Measurements from ENCODE around the gene RASL11B.
"Not testable (repeated sequence)": the region's sequence is repeated elsewhere in the genome, so short reads cannot be mapped to it uniquely, and the experiment has no call there.

Gene RASL11B

GRCh38 chr4:52833941-52834525 lies 28.1 kb upstream of the RASL11B start:
- TF ChIP-seq SPI1 (IDR thresholded peaks at IDR 0.05; ENCODE audit: low read depth, low read length), result no peak
- TF ChIP-seq POLR2A (IDR thresholded peaks at IDR 0.05; ENCODE audit: low read depth, low read length), result no peak
- TF ChIP-seq TAF1 (IDR thresholded peaks at IDR 0.05; ENCODE audit: low read depth, low read length), result no peak
- no peak for TF ChIP-seq POU2F2 (IDR thresholded peaks at IDR 0.05; ENCODE audit: low read depth, low read length)
- no peak for TF ChIP-seq PAX5 (IDR thresholded peaks at IDR 0.05; ENCODE audit: insufficient read depth, low read length, severe bottlenecking)
- TF ChIP-seq POLR2AphosphoS5 (IDR thresholded peaks at IDR 0.05; ENCODE audit: low read depth, low read length), result no peak
- no peak for FAIRE-seq

GRCh38 chr4:52834641-52835456 lies 27.3 kb upstream of the RASL11B start:
- DNase-seq (ENCODE audit: insufficient read length, low spot score); FAIRE-seq: not testable (repeated sequence)

More at GRCh38 chr4:52833941-52834525, 28.1 kb upstream of the RASL11B start:
- DNase-seq (ENCODE audit: insufficient read length, low spot score), result no peak

- no peak for FAIRE-seq
- no peak for TF ChIP-seq POU2F2 (IDR thresholded peaks at IDR 0.05; ENCODE audit: low read depth, low read length)
- no peak for TF ChIP-seq TAF1 (IDR thresholded peaks at IDR 0.05; ENCODE audit: low read depth, low read length)
- TF ChIP-seq POLR2A (IDR thresholded peaks at IDR 0.05; ENCODE audit: low read depth, low read length), result no peak
- no peak for TF ChIP-seq POLR2AphosphoS5 (IDR thresholded peaks at IDR 0.05; ENCODE audit: low read depth, low read length)
- no peak for TF ChIP-seq SPI1 (IDR thresholded peaks at IDR 0.05; ENCODE audit: low read depth, low read length)
- TF ChIP-seq PAX5 (IDR thresholded peaks at IDR 0.05; ENCODE audit: insufficient read depth, low read length, severe bottlenecking), result no peak
Observed at GRCh38 chr4:52836120-52836519, 26.0 kb upstream of the RASL11B start.

GRCh38 chr4:52836678-52837077 lies 25.4 kb upstream of the RASL11B start:
- TF ChIP-seq PAX5 (IDR thresholded peaks at IDR 0.05; ENCODE audit: insufficient read depth, low read length, severe bottlenecking) (no peak), POU2F2 (IDR thresholded peaks at IDR 0.05; ENCODE audit: low read depth, low read length) (no peak), POLR2A (IDR thresholded peaks at IDR 0.05; ENCODE audit: low read depth, low read length) (no peak), POLR2AphosphoS5 (IDR thresholded peaks at IDR 0.05; ENCODE audit: low read depth, low read length) (no peak), TAF1 (IDR thresholded peaks at IDR 0.05; ENCODE audit: low read depth, low read length) (no peak), SPI1 (IDR thresholded peaks at IDR 0.05; ENCODE audit: low read depth, low read length) (no peak)
- FAIRE-seq (no peak), DNase-seq (ENCODE audit: insufficient read length, low spot score) (no peak)

More at GRCh38 chr4:52836120-52836519, 26.0 kb upstream of the RASL11B start:
- no peak for DNase-seq (ENCODE audit: insufficient read length, low spot score)

DNA sequence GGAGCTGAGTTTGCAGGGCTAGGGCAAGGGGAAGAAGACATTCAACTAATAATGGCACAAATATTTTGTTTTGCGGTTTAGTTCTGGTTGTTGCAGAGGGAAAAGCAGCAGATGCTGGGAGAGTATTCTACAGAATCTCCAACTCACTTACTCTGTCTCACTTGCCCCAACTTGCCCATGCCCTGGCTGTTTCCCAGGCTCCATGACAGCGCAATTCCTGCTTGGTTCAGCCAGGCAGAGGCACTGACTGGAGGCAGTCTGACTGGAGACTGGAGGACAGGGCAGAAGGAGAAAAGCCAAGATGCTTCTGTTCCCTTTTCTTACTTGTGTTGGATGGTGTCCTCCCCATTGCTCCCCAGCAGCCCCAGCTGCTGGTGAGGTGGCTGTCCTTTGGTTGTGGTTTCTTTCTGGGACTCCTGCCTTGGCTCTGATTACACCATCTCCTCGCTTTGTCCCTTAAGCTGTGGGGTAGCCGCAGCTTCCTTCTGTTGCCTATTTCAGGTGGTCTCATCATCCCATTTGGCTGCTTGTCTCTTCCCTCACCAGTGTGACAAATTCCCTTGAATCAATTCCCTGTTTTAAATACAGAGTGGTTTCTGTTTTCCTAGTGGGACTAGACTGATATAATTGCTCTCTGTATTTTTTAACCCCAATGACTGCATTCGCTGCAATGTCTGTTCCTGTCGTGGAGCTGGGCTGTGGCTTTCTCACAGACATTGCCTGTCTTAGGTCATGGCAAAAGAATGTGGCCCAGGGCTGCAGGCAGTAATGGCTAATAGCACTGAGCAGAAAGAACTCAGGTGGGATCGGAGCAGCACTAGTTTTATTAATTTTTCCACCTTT lies 24.2 kb upstream of the RASL11B start:
- FAIRE-seq (no peak), DNase-seq (ENCODE audit: insufficient read length, low spot score) (no peak)
- no peak for TF ChIP-seq POLR2AphosphoS5 (IDR thresholded peaks at IDR 0.05; ENCODE audit: low read depth, low read length)
- TF ChIP-seq PAX5 (IDR thresholded peaks at IDR 0.05; ENCODE audit: insufficient read depth, low read length, severe bottlenecking), result no peak
- TF ChIP-seq POU2F2 (IDR thresholded peaks at IDR 0.05; ENCODE audit: low read depth, low read length), result no peak
- TF ChIP-seq SPI1 (IDR thresholded peaks at IDR 0.05; ENCODE audit: low read depth, low read length), result no peak
- no peak for TF ChIP-seq POLR2A (IDR thresholded peaks at IDR 0.05; ENCODE audit: low read depth, low read length)
- TF ChIP-seq TAF1 (IDR thresholded peaks at IDR 0.05; ENCODE audit: low read depth, low read length), result no peak

- TF ChIP-seq POLR2AphosphoS5 (IDR thresholded peaks at IDR 0.05; ENCODE audit: low read depth, low read length) (no peak), PAX5 (IDR thresholded peaks at IDR 0.05; ENCODE audit: insufficient read depth, low read length, severe bottlenecking) (no peak), SPI1 (IDR thresholded peaks at IDR 0.05; ENCODE audit: low read depth, low read length) (no peak), POU2F2 (IDR thresholded peaks at IDR 0.05; ENCODE audit: low read depth, low read length) (no peak), POLR2A (IDR thresholded peaks at IDR 0.05; ENCODE audit: low read depth, low read length) (no peak), TAF1 (IDR thresholded peaks at IDR 0.05; ENCODE audit: low read depth, low read length) (no peak)
- FAIRE-seq (no peak), DNase-seq (ENCODE audit: insufficient read length, low spot score) (no peak)
Observed at GRCh38 chr4:52838729-52839586, 23.2 kb upstream of the RASL11B start.

GRCh38 chr4:52840531-52841370 lies 21.4 kb upstream of the RASL11B start:
- no peak for TF ChIP-seq POLR2AphosphoS5 (IDR thresholded peaks at IDR 0.05; ENCODE audit: low read depth, low read length)
- no peak for TF ChIP-seq TAF1 (IDR thresholded peaks at IDR 0.05; ENCODE audit: low read depth, low read length)
- no peak for TF ChIP-seq POLR2A (IDR thresholded peaks at IDR 0.05; ENCODE audit: low read depth, low read length)
- no peak for TF ChIP-seq PAX5 (IDR thresholded peaks at IDR 0.05; ENCODE audit: insufficient read depth, low read length, severe bottlenecking)
- no peak for TF ChIP-seq POU2F2 (IDR thresholded peaks at IDR 0.05; ENCODE audit: low read depth, low read length)
- TF ChIP-seq SPI1 (IDR thresholded peaks at IDR 0.05; ENCODE audit: low read depth, low read length), result no peak
- no peak for FAIRE-seq

More at GRCh38 chr4:52840531-52841370, 21.4 kb upstream of the RASL11B start:
- DNase-seq (ENCODE audit: insufficient read length, low spot score), result no peak

All from GM12891 (cell line).